Keratinocyte (primary cell): ENCODE results near the gene DPP10. TPM values are rescaled to one million over a fixed set of nuclear protein-coding genes. Genes with fewer than 3 reads are reported as not detected.

ENCODE experiments used
- DNase-seq: peaks from one replicate; pipeline ENCODE4 v3.0.0-alpha.2; 2011; ENCODE audit warnings: low read depth, missing footprints, low spot score
- FAIRE-seq: peaks from 2 replicates; lab custom pipeline; 2011; peaks lifted over from hg19 to GRCh38; lab: Jason Lieb, UNC
- H2AFZ ChIP-seq: 2 replicates; pipeline ENCODE4 v1.6.0; 2012; ENCODE audit warnings: low read length, control low read depth, inconsistent platforms; ENCODE audit not compliant: control insufficient read depth
- H3K27ac ChIP-seq: 2 replicates; pipeline ENCODE4 v1.5.1; 2011; ENCODE audit warnings: low read length; ENCODE audit not compliant: control insufficient read depth, insufficient read depth
- H3K27me3 ChIP-seq: 3 replicates; pipeline ENCODE4 v1.6.0; 2011; ENCODE audit warnings: low read length; ENCODE audit not compliant: control insufficient read depth, insufficient read depth; ENCODE audit errors: extremely low read depth
- H3K36me3 ChIP-seq, 2 experiments: 2 replicates in 1 of 2; 3 replicates in 1 of 2; pipeline ENCODE4 v1.5.1; 2011; ENCODE audit warnings: low read length in 2 of 2, mild to moderate bottlenecking in 1 of 2; ENCODE audit not compliant: control insufficient read depth in 2 of 2, insufficient read depth in 2 of 2; ENCODE audit errors: extremely low read depth in 1 of 2
- H3K4me1 ChIP-seq: 3 replicates; pipeline ENCODE4 v1.5.1; 2011; ENCODE audit warnings: low read length; ENCODE audit not compliant: control insufficient read depth, insufficient read depth; ENCODE audit errors: extremely low read depth
- H3K4me2 ChIP-seq: 3 replicates; pipeline ENCODE4 v1.6.0; 2011; ENCODE audit warnings: low read depth, low read length; ENCODE audit not compliant: control insufficient read depth, insufficient read depth; ENCODE audit errors: extremely low read depth
- H3K4me3 ChIP-seq, 3 experiments: fragments of 200-600 bp in 1 of 3; sonication (generic) in 1 of 3; 2 replicates in 2 of 3; 3 replicates in 1 of 3; pipeline ENCODE4 v1.5.1; 2011 to 2016; ENCODE audit warnings: low read length in 3 of 3, mild to moderate bottlenecking in 3 of 3, control low read depth in 2 of 3, inconsistent platforms in 1 of 3, low read depth in 1 of 3, mixed read lengths in 1 of 3, mixed run types in 1 of 3, moderate library complexity in 1 of 3; ENCODE audit not compliant: control insufficient read depth in 2 of 3, insufficient read depth in 2 of 3; ENCODE audit errors: extremely low read depth in 1 of 3
- H3K79me2 ChIP-seq: 2 replicates; pipeline ENCODE4 v1.6.0; 2012; ENCODE audit warnings: low read length; ENCODE audit not compliant: control insufficient read depth, insufficient read depth
- H3K9ac ChIP-seq: 3 replicates; pipeline ENCODE4 v1.6.0; 2011; ENCODE audit warnings: low read length; ENCODE audit not compliant: control insufficient read depth, insufficient read depth; ENCODE audit errors: extremely low read depth
- H3K9me1 ChIP-seq: 3 replicates; pipeline ENCODE4 v1.6.0; 2011; ENCODE audit warnings: low read length; ENCODE audit not compliant: control insufficient read depth, insufficient read depth; ENCODE audit errors: extremely low read depth
- H3K9me3 ChIP-seq: 2 replicates; pipeline ENCODE4 v1.5.1; 2012; ENCODE audit warnings: low read depth, low read length; ENCODE audit not compliant: control insufficient read depth
- H4K20me1 ChIP-seq: 3 replicates; pipeline ENCODE4 v1.6.0; 2011; ENCODE audit warnings: low read length; ENCODE audit not compliant: control insufficient read depth, insufficient read depth; ENCODE audit errors: extremely low read depth
- CTCF ChIP-seq, 3 experiments: IDR thresholded peaks in 1 of 3; conservative IDR thresholded peaks in 1 of 3; optimal IDR thresholded peaks in 1 of 3; 2 replicates in 2 of 3; 3 replicates in 1 of 3; pipeline versions ENCODE3 to v1.5.1; 2011; ENCODE audit warnings: low read length in 3 of 3, mild to moderate bottlenecking in 3 of 3, moderate library complexity in 2 of 3, control low read depth in 1 of 3, inconsistent platforms in 1 of 3; ENCODE audit not compliant: insufficient read depth in 2 of 3; ENCODE audit errors: extremely low read depth in 1 of 3
- EZH2 ChIP-seq: IDR thresholded peaks from one replicate; pipeline ENCODE4 v1.6.1; 2012; ENCODE audit warnings: inconsistent platforms, mild to moderate bottlenecking, low read length, moderate library complexity
- dilution Hi-C: fragments of 300-500 bp; cut with MboI; formaldehyde crosslinking; loops from one replicate; pipeline ENCODE4 v1.7.0; 2020; ENCODE audit warnings: low sequenced_read_pairs; ENCODE audit not compliant: extremely low pct_ligation_motif_present
- polyA plus RNA-seq, 5 experiments: library from polyadenylated mRNA; depleted of rRNA in 3 of 5; stranded (reverse) in 3 of 5; stranded (forward) in 1 of 5; unstranded in 1 of 5; fragments of >200 nt; gene quantifications; 1 replicate in 1 of 5; 2 replicates in 3 of 5; 3 replicates in 1 of 5; pipeline versions ENCODE4 v1.2.1 to v1.2.3, GENCODE V29; 2011 to 2012; ENCODE audit warnings: missing spikeins in 2 of 5, low read depth in 1 of 5, low replicate concordance in 1 of 5

The DPP10 gene
- polyA plus RNA-seq, 1 donor (not counting 4 experiments of a cell fraction or from before 2014, with no cell fraction given) = not detected

GRCh38 chr2:114553027-114553426 lies 110.6 kb downstream of the DPP10 start:
- DNase-seq = no peak
- Histone ChIP-seq H4K20me1 (no peaks in the 10 kb centered on the region), H3K9me3 (no peaks in the 10 kb centered on the region), H3K27ac (no peak overlapping the region), H2AFZ (no peak overlapping the region), H3K9me1 (no peaks in the 10 kb centered on the region), H3K36me3 (no peaks in the 10 kb centered on the region), H3K4me3 (no peak overlapping the region), H3K27me3 (no peaks in the 10 kb centered on the region), H3K79me2 (no peaks in the 10 kb centered on the region), H3K9ac (no peak overlapping the region), H3K4me2 (no peak overlapping the region), H3K4me1 (no peaks in the 10 kb centered on the region)
- dilution Hi-C loops = no loop called here
- TF ChIP-seq EZH2 (no peak), CTCF (optimal IDR thresholded peaks at IDR 0.05 in 1 of 3, IDR thresholded peaks at IDR 0.05 in 1 of 3, conservative IDR thresholded peaks at IDR 0.05 in 1 of 3; ENCODE audit: extremely low read depth in 1 of 3, insufficient read depth in 2 of 3, low read length in 3 of 3) (no peak)
- no peak for FAIRE-seq

- no peak for FAIRE-seq
These were observed 126.7 kb downstream of the DPP10 start for GRCh38 chr2:114569166-114569565.

More at GRCh38 chr2:114569166-114569565, 126.7 kb downstream of the DPP10 start:
- no peak overlapping the region for H3K4me2 ChIP-seq
- H3K79me2 ChIP-seq = no peaks in the 10 kb centered on the region
- no peak overlapping the region for H3K27ac ChIP-seq
- H3K4me3 ChIP-seq = no peak overlapping the region
- no peaks in the 10 kb centered on the region for H3K4me1 ChIP-seq
- no peaks in the 10 kb centered on the region for H3K9me1 ChIP-seq
- dilution Hi-C loops = no loop called here
- H3K9me3 ChIP-seq = no peaks in the 10 kb centered on the region
- DNase-seq = no peak
- H2AFZ ChIP-seq = no peak overlapping the region
- H3K36me3 ChIP-seq = no peaks in the 10 kb centered on the region
- H3K27me3 ChIP-seq = no peaks in the 10 kb centered on the region
- no peak overlapping the region for H3K9ac ChIP-seq
- no peaks in the 10 kb centered on the region for H4K20me1 ChIP-seq
- TF ChIP-seq EZH2 = no peak
- no peak for TF ChIP-seq CTCF (optimal IDR thresholded peaks at IDR 0.05 in 1 of 3, IDR thresholded peaks at IDR 0.05 in 1 of 3, conservative IDR thresholded peaks at IDR 0.05 in 1 of 3; ENCODE audit: extremely low read depth in 1 of 3, insufficient read depth in 2 of 3, low read length in 3 of 3)
